Amniotic stem cell (primary cell): ENCODE data around the gene ASIC1.

Source experiments
- DNase-seq: peaks from one replicate; lab custom pipeline; 2025; lab: John Stamatoyannopoulos, UW

The ASIC1 gene

GRCh38 chr12:50041062-50041860, 16.1 kb upstream of the ASIC1 start:
- DNase-seq: no peak

GRCh38 chr12:50041962-50042361, 15.4 kb upstream of the ASIC1 start:
- DNase-seq: no peak

GRCh38 chr12:50042693-50043092, 14.7 kb upstream of the ASIC1 start:
- no peak for DNase-seq

- DNase-seq: no peak
Measured at GRCh38 chr12:50043308-50043707, 14.1 kb upstream of the ASIC1 start.

GRCh38 chr12:50043854-50044253, 13.5 kb upstream of the ASIC1 start:
- no peak for DNase-seq

- no peak for DNase-seq
Measured at GRCh38 chr12:50047693-50048250, 9.6 kb upstream of the ASIC1 start.

GRCh38 chr12:50049254-50050118, 7.9 kb upstream of the ASIC1 start:
- DNase-seq: no peak

- DNase-seq: no peak
Measured at GRCh38 chr12:50050119-50050385, 7.3 kb upstream of the ASIC1 start.

GRCh38 chr12:50050410-50051098, 6.8 kb upstream of the ASIC1 start:
- DNase-seq: no peak

GRCh38 chr12:50051101-50051806, 6.1 kb upstream of the ASIC1 start:
- DNase-seq: no peak

GRCh38 chr12:50052544-50052943, 4.9 kb upstream of the ASIC1 start:
- no peak for DNase-seq

- no peak for DNase-seq
Measured at GRCh38 chr12:50052964-50053363, 4.4 kb upstream of the ASIC1 start.

- no peak for DNase-seq
Measured at GRCh38 chr12:50053583-50053982, 3.8 kb upstream of the ASIC1 start.

- DNase-seq: no peak
Measured at GRCh38 chr12:50055831-50056638, 1.4 kb upstream of the ASIC1 start.

GRCh38 chr12:50056639-50056976, 788 bp upstream of the ASIC1 start:
- no peak for DNase-seq

- DNase-seq: no peak
Measured at GRCh38 chr12:50057896-50058670, 687 bp downstream of the ASIC1 start.

GRCh38 chr12:50058743-50059312, 1.4 kb downstream of the ASIC1 start:
- DNase-seq: no peak

GRCh38 chr12:50059440-50060119, 2.2 kb downstream of the ASIC1 start:
- no peak for DNase-seq

GRCh38 chr12:50060120-50060468, 2.7 kb downstream of the ASIC1 start:
- no peak for DNase-seq

- no peak for DNase-seq
Measured at GRCh38 chr12:50061171-50061570, 3.8 kb downstream of the ASIC1 start.
